ENCODE measurements around the gene TRIM54. TPM values are rescaled to one million over a fixed set of nuclear protein-coding genes. Genes with fewer than 3 reads are reported as not detected.

TRIM54 gene
- total RNA-seq (ENCODE audit: unreplicated experiment) = not detected
- long read RNA-seq = 0 reads

- Mint-ChIP-seq H3K27me3 (ENCODE audit: unreplicated experiment) (peaks cover 10% of the 10 kb centered on the region), H3K9me3 (ENCODE audit: unreplicated experiment) (no peaks in the 10 kb centered on the region), H3K36me3 (ENCODE audit: low read depth, unreplicated experiment) (no peaks in the 10 kb centered on the region), H3K27ac (ENCODE audit: unreplicated experiment) (peak within 1 kb of the TSS; percentile 76), H3K4me1 (ENCODE audit: unreplicated experiment) (peaks cover 5% of the 10 kb centered on the region), H3K4me3 (ENCODE audit: unreplicated experiment) (no peak within 1 kb of the TSS)
- no peak for DNase-seq (ENCODE audit: low spot score)
- no peak for TF ChIP-seq CTCF (IDR thresholded peaks at IDR 0.05; ENCODE audit: unreplicated experiment)
Observed at GRCh38 chr2:27281855-27282559, at the start of gene TRIM54. Gene TRIM54, plus strand, starts transcription at chr2:27282429. Its CDS starts 303 bp downstream, at chr2:27282732.

GRCh38 chr2:27233341-27233740, 48.9 kb upstream of the TRIM54 start:
- Mint-ChIP-seq H3K9me3 (ENCODE audit: unreplicated experiment) (no peaks in the 10 kb centered on the region), H3K4me3 (ENCODE audit: unreplicated experiment) (peak overlapping the region; percentile 65), H3K36me3 (ENCODE audit: low read depth, unreplicated experiment) (peaks cover 49% of the 10 kb centered on the region), H3K27me3 (ENCODE audit: unreplicated experiment) (peaks cover 4% of the 10 kb centered on the region), H3K27ac (ENCODE audit: unreplicated experiment) (no peak overlapping the region), H3K4me1 (ENCODE audit: unreplicated experiment) (no peaks in the 10 kb centered on the region)
- no peak for TF ChIP-seq CTCF (IDR thresholded peaks at IDR 0.05; ENCODE audit: unreplicated experiment)
- DNase-seq (ENCODE audit: low spot score) = no peak

- Mint-ChIP-seq H3K36me3 (ENCODE audit: low read depth, unreplicated experiment) (peaks cover 61% of the 10 kb centered on the region), H3K9me3 (ENCODE audit: unreplicated experiment) (no peaks in the 10 kb centered on the region), H3K4me1 (ENCODE audit: unreplicated experiment) (no peaks in the 10 kb centered on the region), H3K27ac (ENCODE audit: unreplicated experiment) (no peak overlapping the region), H3K4me3 (ENCODE audit: unreplicated experiment) (peak overlapping the region; percentile 38), H3K27me3 (ENCODE audit: unreplicated experiment) (peaks cover 6% of the 10 kb centered on the region)
- DNase-seq (ENCODE audit: low spot score) = no peak
- no peak for TF ChIP-seq CTCF (IDR thresholded peaks at IDR 0.05; ENCODE audit: unreplicated experiment)
Observed at GRCh38 chr2:27236136-27236535, 46.1 kb upstream of the TRIM54 start.

- Mint-ChIP-seq H3K4me1 (ENCODE audit: unreplicated experiment) (no peaks in the 10 kb centered on the region), H3K27ac (ENCODE audit: unreplicated experiment) (no peak overlapping the region), H3K9me3 (ENCODE audit: unreplicated experiment) (no peaks in the 10 kb centered on the region), H3K4me3 (ENCODE audit: unreplicated experiment) (peak overlapping the region; percentile 38), H3K36me3 (ENCODE audit: low read depth, unreplicated experiment) (peaks cover 61% of the 10 kb centered on the region), H3K27me3 (ENCODE audit: unreplicated experiment) (peaks cover 6% of the 10 kb centered on the region)
- TF ChIP-seq CTCF (IDR thresholded peaks at IDR 0.05; ENCODE audit: unreplicated experiment) = no peak
- DNase-seq (ENCODE audit: low spot score) = no peak
Observed at GRCh38 chr2:27236626-27237025, 45.6 kb upstream of the TRIM54 start.

GRCh38 chr2:27237341-27237945, 44.8 kb upstream of the TRIM54 start:
- no peaks in the 10 kb centered on the region for H3K4me1 Mint-ChIP-seq (ENCODE audit: unreplicated experiment)
- no peaks in the 10 kb centered on the region for H3K9me3 Mint-ChIP-seq (ENCODE audit: unreplicated experiment)
- no peak for TF ChIP-seq CTCF (IDR thresholded peaks at IDR 0.05; ENCODE audit: unreplicated experiment)
- peaks cover 58% of the 10 kb centered on the region for H3K36me3 Mint-ChIP-seq (ENCODE audit: low read depth, unreplicated experiment)
- H3K27ac Mint-ChIP-seq (ENCODE audit: unreplicated experiment) = no peak overlapping the region
- peaks cover 6% of the 10 kb centered on the region for H3K27me3 Mint-ChIP-seq (ENCODE audit: unreplicated experiment)
- no peak for DNase-seq (ENCODE audit: low spot score)
- H3K4me3 Mint-ChIP-seq (ENCODE audit: unreplicated experiment) = peak overlapping the region; percentile 6
